ENCODE results near the gene PDE6G. TPM values are rescaled to one million over a fixed set of nuclear protein-coding genes. Genes with fewer than 3 reads are reported as not detected.

PDE6G gene
- total RNA-seq, 2 donors from 2014 or later = 0.89 to 1.6 TPM

DNA sequence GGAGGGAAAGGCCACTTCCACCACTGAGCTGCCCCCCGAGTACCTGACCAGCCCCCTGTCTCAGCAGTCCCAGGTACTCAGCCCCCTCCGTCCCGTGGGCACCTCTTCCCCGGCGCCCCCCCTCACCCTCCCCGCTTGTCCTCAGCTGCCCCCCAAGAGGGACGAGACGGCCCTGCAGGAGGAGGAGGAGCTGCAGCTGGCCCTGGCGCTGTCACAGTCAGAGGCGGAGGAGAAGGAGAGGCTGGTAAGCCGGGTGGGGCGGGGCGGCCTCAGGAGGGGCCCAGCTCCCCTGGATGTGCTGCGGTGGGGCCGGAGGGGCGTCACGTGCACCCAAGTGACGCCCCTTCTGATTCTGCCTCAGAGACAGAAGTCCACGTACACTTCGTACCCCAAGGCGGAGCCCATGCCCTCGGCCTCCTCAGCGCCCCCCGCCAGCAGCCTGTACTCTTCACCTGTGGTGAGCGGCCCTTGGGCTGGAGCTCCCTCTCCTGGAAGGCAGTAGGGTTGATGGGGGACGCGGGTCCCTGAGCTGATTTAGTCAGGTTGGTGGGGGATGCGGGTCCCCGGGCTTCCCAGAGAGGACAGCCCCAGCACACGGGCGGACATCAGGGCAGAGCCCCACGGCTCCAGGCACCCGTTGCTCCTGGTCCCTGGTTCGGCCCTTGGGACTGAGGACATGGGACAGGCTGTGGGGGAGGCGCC lies 37.3 kb upstream of the PDE6G start:
- H3K36me3 Mint-ChIP-seq (ENCODE audit: low read depth) = peaks cover 72% of the 10 kb centered on the region
- no peak for ATAC-seq (replicated peaks)
- H3K27ac Mint-ChIP-seq = no peak overlapping the region
- no peak overlapping the region for H3K4me3 Mint-ChIP-seq
- H3K9me3 Mint-ChIP-seq = no peaks in the 10 kb centered on the region
- no peaks in the 10 kb centered on the region for H3K27me3 Mint-ChIP-seq
- peaks cover 6% of the 10 kb centered on the region for H3K4me1 Mint-ChIP-seq

GRCh38 chr17:81691608-81692007 lies 35.3 kb upstream of the PDE6G start:
- Mint-ChIP-seq H3K9me3 (no peaks in the 10 kb centered on the region), H3K27ac (no peak overlapping the region), H3K4me1 (peaks cover 7% of the 10 kb centered on the region), H3K4me3 (no peak overlapping the region), H3K27me3 (no peaks in the 10 kb centered on the region), H3K36me3 (ENCODE audit: low read depth) (peaks cover 72% of the 10 kb centered on the region)
- no peak for ATAC-seq (replicated peaks)

GRCh38 chr17:81691196-81691595 lies 34.9 kb upstream of the PDE6G start:
- no peaks in the 10 kb centered on the region for H3K27me3 Mint-ChIP-seq
- H3K27ac Mint-ChIP-seq = no peak overlapping the region
- peaks cover 7% of the 10 kb centered on the region for H3K4me1 Mint-ChIP-seq
- ATAC-seq (replicated peaks) = no peak
- no peaks in the 10 kb centered on the region for H3K9me3 Mint-ChIP-seq
- H3K4me3 Mint-ChIP-seq = no peak overlapping the region
- H3K36me3 Mint-ChIP-seq (ENCODE audit: low read depth) = peaks cover 72% of the 10 kb centered on the region

GRCh38 chr17:81690549-81690948 lies 34.2 kb upstream of the PDE6G start:
- Mint-ChIP-seq H3K4me1 (peaks cover 7% of the 10 kb centered on the region), H3K27me3 (no peaks in the 10 kb centered on the region), H3K27ac (no peak overlapping the region), H3K4me3 (no peak overlapping the region), H3K9me3 (no peaks in the 10 kb centered on the region), H3K36me3 (ENCODE audit: low read depth) (peaks cover 72% of the 10 kb centered on the region)
- no peak for ATAC-seq (replicated peaks)

- no peak for ATAC-seq (replicated peaks)
- peak overlapping the region; percentile 20 for H3K27ac Mint-ChIP-seq
- peaks cover 76% of the 10 kb centered on the region for H3K36me3 Mint-ChIP-seq (ENCODE audit: low read depth)
- H3K4me3 Mint-ChIP-seq = no peak overlapping the region
- peaks cover 7% of the 10 kb centered on the region for H3K4me1 Mint-ChIP-seq
- no peaks in the 10 kb centered on the region for H3K27me3 Mint-ChIP-seq
- no peaks in the 10 kb centered on the region for H3K9me3 Mint-ChIP-seq
Measured at GRCh38 chr17:81690066-81690465, 33.7 kb upstream of the PDE6G start.

- no peaks in the 10 kb centered on the region for H3K9me3 Mint-ChIP-seq
- peaks cover 11% of the 10 kb centered on the region for H3K4me1 Mint-ChIP-seq
- no peak overlapping the region for H3K27ac Mint-ChIP-seq
- no peak for ATAC-seq (replicated peaks)
- H3K27me3 Mint-ChIP-seq = no peaks in the 10 kb centered on the region
- H3K4me3 Mint-ChIP-seq = no peak overlapping the region
- H3K36me3 Mint-ChIP-seq (ENCODE audit: low read depth) = peaks cover 88% of the 10 kb centered on the region
Measured at GRCh38 chr17:81688616-81689015, 32.3 kb upstream of the PDE6G start.

- Mint-ChIP-seq H3K9me3 (no peaks in the 10 kb centered on the region), H3K27ac (no peak overlapping the region), H3K36me3 (ENCODE audit: low read depth) (peaks cover 90% of the 10 kb centered on the region), H3K4me3 (no peak overlapping the region), H3K4me1 (peaks cover 11% of the 10 kb centered on the region), H3K27me3 (no peaks in the 10 kb centered on the region)
- no peak for ATAC-seq (replicated peaks)
Measured at GRCh38 chr17:81687770-81688541, 31.6 kb upstream of the PDE6G start.

DNA sequence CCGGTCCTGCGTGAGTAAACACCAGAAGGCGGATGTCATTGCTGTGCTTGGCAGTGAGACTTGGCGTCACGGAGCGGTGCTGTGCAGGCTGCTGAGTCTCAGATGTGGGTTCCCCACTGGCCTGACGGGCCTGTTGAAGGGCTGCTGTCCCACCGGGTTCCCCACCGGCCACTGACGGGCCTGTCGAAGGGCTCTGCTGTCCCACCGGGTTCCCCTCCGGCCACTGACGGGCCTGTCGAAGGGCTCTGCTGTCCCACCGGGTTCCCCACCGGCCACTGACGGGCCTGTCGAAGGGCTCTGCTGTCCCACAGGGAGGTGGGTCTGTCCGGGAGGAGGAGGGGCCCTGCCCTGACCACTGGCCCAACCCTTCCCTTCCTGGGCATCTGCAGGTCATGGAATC lies 30.3 kb upstream of the PDE6G start:
- Mint-ChIP-seq H3K4me1 (peaks cover 11% of the 10 kb centered on the region), H3K36me3 (ENCODE audit: low read depth) (peaks cover 80% of the 10 kb centered on the region), H3K27me3 (no peaks in the 10 kb centered on the region), H3K27ac (no peak overlapping the region), H3K4me3 (no peak overlapping the region), H3K9me3 (no peaks in the 10 kb centered on the region)
- ATAC-seq (replicated peaks) = no peak

DNA sequence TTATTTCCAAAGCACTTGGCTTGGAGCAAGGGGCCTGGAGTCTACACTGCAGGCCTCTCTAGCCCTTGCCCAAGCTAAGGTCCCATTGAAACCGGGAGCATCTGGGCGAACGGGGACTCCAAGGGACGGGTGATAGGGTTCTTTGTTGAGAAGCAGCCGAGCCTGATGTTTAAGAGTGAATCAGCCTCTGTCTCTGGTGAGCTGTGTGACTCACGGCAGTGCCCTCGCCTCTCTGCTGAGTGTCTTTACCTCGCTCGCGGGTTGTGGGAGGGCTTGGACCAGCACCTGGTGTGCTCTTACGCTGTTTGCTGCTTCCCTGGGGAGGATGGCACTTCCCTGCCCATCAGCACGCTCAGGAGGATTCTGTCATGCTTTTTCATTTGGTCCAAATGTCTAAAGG lies 28.8 kb upstream of the PDE6G start:
- no peaks in the 10 kb centered on the region for H3K27me3 Mint-ChIP-seq
- peaks cover 70% of the 10 kb centered on the region for H3K36me3 Mint-ChIP-seq (ENCODE audit: low read depth)
- peak; percentile 36 for ATAC-seq (replicated peaks)
- no peaks in the 10 kb centered on the region for H3K9me3 Mint-ChIP-seq
- H3K4me1 Mint-ChIP-seq = peaks cover 11% of the 10 kb centered on the region
- H3K4me3 Mint-ChIP-seq = peak overlapping the region; percentile 74
- H3K27ac Mint-ChIP-seq = peak overlapping the region; percentile 83

DNA sequence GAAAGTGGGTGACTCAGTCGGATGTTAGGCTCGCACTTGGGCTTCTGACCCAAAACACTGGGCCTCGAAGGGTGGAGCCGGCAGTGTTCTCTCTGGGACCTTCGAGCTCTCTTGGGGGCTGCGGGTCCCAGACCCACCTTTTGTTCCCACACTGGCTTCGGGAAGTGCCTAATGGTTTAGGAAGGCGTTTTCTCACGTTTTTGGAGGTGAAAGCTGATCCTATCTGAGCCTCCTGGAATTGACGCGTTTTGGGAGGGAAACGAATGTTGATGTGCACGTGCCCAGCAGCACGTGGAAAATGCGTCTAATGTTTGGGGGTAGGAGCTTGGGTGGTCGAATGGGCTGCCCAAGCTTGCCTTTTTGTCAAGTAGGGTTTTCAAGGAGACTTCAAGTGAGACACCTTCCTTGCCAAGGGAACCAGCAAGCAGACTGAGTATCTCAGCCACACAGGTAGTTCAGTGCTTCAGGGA lies 28.1 kb upstream of the PDE6G start:
- H3K4me1 Mint-ChIP-seq = peaks cover 11% of the 10 kb centered on the region
- no peaks in the 10 kb centered on the region for H3K27me3 Mint-ChIP-seq
- peak overlapping the region; percentile 83 for H3K27ac Mint-ChIP-seq
- peaks cover 64% of the 10 kb centered on the region for H3K36me3 Mint-ChIP-seq (ENCODE audit: low read depth)
- peak overlapping the region; percentile 74 for H3K4me3 Mint-ChIP-seq
- no peaks in the 10 kb centered on the region for H3K9me3 Mint-ChIP-seq
- ATAC-seq (replicated peaks) = peak; percentile 57

- Mint-ChIP-seq H3K27ac (peak within 1 kb of the TSS; percentile 83), H3K27me3 (no peaks in the 10 kb centered on the region), H3K36me3 (ENCODE audit: low read depth) (peaks cover 57% of the 10 kb centered on the region), H3K4me3 (peak within 1 kb of the TSS; percentile 74), H3K9me3 (no peaks in the 10 kb centered on the region), H3K4me1 (peaks cover 6% of the 10 kb centered on the region)
- peak; percentile 98 for ATAC-seq (replicated peaks)
Measured at GRCh38 chr17:81683584-81684441, 27.5 kb upstream of the PDE6G start, which contains the start of the genes ARL16 and HGS. Gene ARL16 (minus strand): TSS chr17:81683797. CDS start chr17:81683753, 44 bp downstream. Gene HGS (plus strand): TSS chr17:81684011. CDS start chr17:81684067, 56 bp downstream.

DNA sequence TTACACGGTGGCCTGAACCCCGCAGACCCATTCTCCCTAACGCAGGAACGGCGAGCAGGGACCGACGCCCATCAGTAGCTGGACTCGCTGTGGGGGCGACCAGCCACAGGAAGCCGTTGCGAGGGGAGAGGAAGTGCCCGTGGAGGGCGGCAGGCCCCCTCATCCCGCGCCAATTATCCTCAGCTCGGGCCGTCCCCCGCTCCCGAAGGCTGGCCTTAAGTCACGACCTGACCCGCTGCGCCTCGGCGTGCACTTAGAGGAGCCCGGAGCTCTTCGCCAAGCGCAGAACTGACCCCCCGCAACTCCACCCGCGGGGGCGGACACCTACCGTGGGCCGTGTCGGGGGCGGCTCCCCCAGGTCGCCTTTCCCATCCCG lies 26.9 kb upstream of the PDE6G start:
- Mint-ChIP-seq H3K4me1 (peaks cover 4% of the 10 kb centered on the region), H3K27me3 (no peaks in the 10 kb centered on the region), H3K9me3 (no peaks in the 10 kb centered on the region), H3K36me3 (ENCODE audit: low read depth) (peaks cover 51% of the 10 kb centered on the region), H3K27ac (peak overlapping the region; percentile 83), H3K4me3 (peak overlapping the region; percentile 74)
- no peak for ATAC-seq (replicated peaks)

DNA sequence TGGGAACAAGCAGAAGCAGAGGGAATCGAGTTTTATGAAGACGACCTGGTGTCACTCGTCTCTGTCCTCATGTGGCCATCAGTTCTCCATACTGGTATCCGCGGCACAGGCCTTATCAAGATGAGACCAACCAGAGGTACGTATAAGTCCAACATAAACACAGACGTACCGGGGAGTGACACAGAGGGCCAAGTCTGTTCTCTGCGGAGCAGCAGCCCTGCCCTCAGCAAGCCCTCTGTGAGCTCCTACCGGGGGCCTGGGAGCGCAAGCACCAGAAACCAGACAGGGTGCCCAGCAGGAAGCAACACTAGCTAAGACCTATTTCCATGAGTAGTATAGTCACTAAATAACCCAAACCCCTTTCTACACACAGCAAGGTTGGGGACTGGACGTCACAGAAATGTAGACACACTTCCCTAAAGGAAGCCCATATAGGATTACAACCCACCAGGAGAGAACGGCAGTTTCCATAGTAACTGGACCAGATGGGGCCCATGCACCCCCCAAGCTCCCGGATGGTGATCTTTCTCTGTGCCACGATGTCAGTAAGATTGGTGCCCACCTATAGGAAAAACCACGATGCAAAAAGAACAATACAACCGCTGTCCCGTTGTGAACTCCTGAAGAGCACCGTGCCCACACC lies 26.3 kb upstream of the PDE6G start:
- H3K27ac Mint-ChIP-seq = peak overlapping the region; percentile 83
- ATAC-seq (replicated peaks) = no peak
- peaks cover 46% of the 10 kb centered on the region for H3K36me3 Mint-ChIP-seq (ENCODE audit: low read depth)
- H3K27me3 Mint-ChIP-seq = no peaks in the 10 kb centered on the region
- peaks cover 4% of the 10 kb centered on the region for H3K4me1 Mint-ChIP-seq
- no peaks in the 10 kb centered on the region for H3K9me3 Mint-ChIP-seq
- peak overlapping the region; percentile 74 for H3K4me3 Mint-ChIP-seq

DNA sequence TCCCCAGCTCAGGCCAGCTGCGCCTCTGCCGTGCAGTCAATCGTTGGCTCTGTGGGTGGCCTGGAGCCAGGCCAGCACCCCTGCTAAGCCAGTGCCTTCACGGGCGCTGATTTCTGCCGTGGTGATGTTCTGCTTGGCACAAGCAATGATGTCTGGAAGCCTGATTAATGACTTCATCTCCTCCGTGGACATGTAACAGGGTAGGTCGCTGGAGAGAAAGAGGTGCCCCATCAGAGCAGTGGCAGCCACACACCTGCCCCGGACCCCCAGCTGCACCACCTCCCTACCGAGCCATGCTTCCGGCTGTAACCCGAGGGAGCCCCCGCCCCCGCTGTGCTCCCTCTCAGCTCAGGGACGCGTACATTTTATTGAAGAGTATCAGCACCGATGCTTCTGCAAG lies 25.3 kb upstream of the PDE6G start:
- Mint-ChIP-seq H3K4me1 (peaks cover 4% of the 10 kb centered on the region), H3K36me3 (ENCODE audit: low read depth) (peaks cover 36% of the 10 kb centered on the region), H3K27ac (no peak overlapping the region), H3K27me3 (no peaks in the 10 kb centered on the region), H3K4me3 (peak overlapping the region; percentile 20), H3K9me3 (no peaks in the 10 kb centered on the region)
- ATAC-seq (replicated peaks) = no peak
